Nephron (organoid): ENCODE results near the gene DEAF1.

Source experiments
- H3K27ac Mint-ChIP-seq, 3 experiments: 2 replicates each; pipeline ENCODE4 v1.8.0; 2020; ENCODE audit warnings: mixed read lengths in 3 of 3, mild to moderate bottlenecking in 2 of 3, moderate library complexity in 1 of 3
- H3K27me3 Mint-ChIP-seq: 2 replicates; pipeline ENCODE4 v1.8.0; 2021; ENCODE audit warnings: low read depth, mild to moderate bottlenecking, moderate library complexity, mixed read lengths
- H3K36me3 Mint-ChIP-seq: 2 replicates; pipeline ENCODE4 v1.8.0; 2020; ENCODE audit warnings: low read depth, mixed read lengths
- H3K4me1 Mint-ChIP-seq: 2 replicates; pipeline ENCODE4 v1.8.0; 2020; ENCODE audit warnings: mixed read lengths
- H3K4me3 Mint-ChIP-seq, 3 experiments: 2 replicates each; pipeline ENCODE4 v1.8.0; 2020; ENCODE audit warnings: mild to moderate bottlenecking in 3 of 3, mixed read lengths in 3 of 3, moderate library complexity in 2 of 3
- H3K9me3 Mint-ChIP-seq: 2 replicates; pipeline ENCODE4 v1.8.0; 2020; ENCODE audit warnings: mixed read lengths
- TF ChIP-seq, protein P1 (sequence below), 3 experiments: fragments of 200-600 bp; sonication (generic); IDR thresholded peaks; one replicate each; pipeline ENCODE4 v1.5.0; 2021; ENCODE audit warnings: antibody characterized with exemption in 3 of 3; ENCODE audit not compliant: unreplicated experiment in 3 of 3

Gene DEAF1

DNA sequence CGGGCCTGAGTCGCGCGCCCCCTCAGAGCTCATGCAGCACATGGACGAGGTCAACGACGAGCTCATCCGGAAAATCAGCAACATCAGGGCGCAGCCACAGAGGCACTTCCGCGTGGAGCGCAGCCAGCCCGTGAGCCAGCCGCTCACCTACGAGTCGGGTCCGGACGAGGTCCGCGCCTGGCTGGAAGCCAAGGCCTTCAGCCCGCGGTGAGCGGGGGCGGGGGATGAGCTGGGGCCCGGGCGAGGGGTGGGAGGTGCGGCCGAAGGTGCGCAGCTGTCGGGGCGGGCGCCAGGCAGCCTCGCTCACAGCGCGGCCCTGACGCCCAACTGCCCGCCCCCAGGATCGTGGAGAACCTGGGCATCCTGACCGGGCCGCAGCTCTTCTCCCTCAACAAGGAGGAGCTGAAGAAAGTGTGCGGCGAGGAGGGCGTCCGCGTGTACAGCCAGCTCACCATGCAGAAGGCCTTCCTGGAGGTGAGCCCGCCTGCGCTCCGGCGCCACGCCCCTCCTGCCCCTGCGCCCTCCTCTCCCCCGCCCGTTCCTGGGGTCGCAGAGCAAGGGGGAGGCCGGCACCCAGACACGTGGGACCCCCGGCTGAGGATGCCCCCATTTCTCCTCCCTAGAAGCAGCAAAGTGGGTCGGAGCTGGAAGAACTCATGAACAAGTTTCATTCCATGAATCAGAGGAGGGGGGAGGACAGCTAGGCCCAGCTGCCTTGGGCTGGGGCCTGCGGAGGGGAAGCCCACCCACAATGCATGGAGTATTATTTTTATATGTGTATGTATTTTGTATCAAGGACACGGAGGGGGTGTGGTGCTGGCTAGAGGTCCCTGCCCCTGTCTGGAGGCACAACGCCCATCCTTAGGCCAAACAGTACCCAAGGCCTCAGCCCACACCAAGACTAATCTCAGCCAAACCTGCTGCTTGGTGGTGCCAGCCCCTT is 31.5 kb upstream of the DEAF1 start:
- Mint-ChIP-seq H3K36me3 (peaks cover 6% of the 10 kb centered on the region), H3K27ac (peak overlapping the region in 2 of 3 experiments; percentile 50 to 55), H3K4me1 (peaks cover 4% of the 10 kb centered on the region), H3K4me3 (peak overlapping the region; percentile 53 to 54 (median 54)), H3K27me3 (peaks cover 35% of the 10 kb centered on the region), H3K9me3 (no peaks in the 10 kb centered on the region)
- TF ChIP-seq, protein P1, sequence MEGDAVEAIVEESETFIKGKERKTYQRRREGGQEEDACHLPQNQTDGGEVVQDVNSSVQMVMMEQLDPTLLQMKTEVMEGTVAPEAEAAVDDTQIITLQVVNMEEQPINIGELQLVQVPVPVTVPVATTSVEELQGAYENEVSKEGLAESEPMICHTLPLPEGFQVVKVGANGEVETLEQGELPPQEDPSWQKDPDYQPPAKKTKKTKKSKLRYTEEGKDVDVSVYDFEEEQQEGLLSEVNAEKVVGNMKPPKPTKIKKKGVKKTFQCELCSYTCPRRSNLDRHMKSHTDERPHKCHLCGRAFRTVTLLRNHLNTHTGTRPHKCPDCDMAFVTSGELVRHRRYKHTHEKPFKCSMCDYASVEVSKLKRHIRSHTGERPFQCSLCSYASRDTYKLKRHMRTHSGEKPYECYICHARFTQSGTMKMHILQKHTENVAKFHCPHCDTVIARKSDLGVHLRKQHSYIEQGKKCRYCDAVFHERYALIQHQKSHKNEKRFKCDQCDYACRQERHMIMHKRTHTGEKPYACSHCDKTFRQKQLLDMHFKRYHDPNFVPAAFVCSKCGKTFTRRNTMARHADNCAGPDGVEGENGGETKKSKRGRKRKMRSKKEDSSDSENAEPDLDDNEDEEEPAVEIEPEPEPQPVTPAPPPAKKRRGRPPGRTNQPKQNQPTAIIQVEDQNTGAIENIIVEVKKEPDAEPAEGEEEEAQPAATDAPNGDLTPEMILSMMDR (IDR thresholded peaks at IDR 0.05; ENCODE audit: unreplicated experiment in 3 of 3) = no peak

DNA sequence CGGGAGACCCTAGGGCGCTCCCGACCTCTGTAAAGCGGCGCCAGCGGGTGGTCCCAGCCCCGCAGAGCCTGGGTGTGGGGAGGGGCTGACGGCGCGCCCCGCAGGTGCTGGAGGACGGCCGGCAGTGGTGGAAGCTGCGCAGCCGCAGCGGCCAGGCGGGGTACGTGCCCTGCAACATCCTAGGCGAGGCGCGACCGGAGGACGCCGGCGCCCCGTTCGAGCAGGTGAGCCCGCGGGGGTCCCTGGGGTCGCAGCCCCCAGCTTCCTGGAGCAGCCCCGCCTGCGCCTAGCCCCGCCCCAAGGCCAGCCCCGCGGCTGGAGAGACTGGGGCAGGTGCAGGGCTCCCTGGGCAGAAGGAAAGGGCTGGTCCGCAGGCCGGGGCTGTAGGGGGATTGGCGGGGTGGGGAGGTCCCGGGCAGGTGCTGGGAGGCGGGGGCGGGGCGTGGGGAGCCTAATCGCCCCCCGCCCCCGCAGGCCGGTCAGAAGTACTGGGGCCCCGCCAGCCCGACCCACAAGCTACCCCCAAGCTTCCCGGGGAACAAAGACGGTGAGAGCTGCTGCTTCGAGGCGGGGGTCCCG is 30.7 kb upstream of the DEAF1 start:
- Mint-ChIP-seq H3K36me3 (peaks cover 6% of the 10 kb centered on the region), H3K27me3 (peaks cover 38% of the 10 kb centered on the region), H3K27ac (no peak overlapping the region), H3K4me3 (no peak overlapping the region), H3K9me3 (no peaks in the 10 kb centered on the region), H3K4me1 (peaks cover 4% of the 10 kb centered on the region)
- TF ChIP-seq, protein P1 (IDR thresholded peaks at IDR 0.05; ENCODE audit: unreplicated experiment in 3 of 3) = no peak

DNA sequence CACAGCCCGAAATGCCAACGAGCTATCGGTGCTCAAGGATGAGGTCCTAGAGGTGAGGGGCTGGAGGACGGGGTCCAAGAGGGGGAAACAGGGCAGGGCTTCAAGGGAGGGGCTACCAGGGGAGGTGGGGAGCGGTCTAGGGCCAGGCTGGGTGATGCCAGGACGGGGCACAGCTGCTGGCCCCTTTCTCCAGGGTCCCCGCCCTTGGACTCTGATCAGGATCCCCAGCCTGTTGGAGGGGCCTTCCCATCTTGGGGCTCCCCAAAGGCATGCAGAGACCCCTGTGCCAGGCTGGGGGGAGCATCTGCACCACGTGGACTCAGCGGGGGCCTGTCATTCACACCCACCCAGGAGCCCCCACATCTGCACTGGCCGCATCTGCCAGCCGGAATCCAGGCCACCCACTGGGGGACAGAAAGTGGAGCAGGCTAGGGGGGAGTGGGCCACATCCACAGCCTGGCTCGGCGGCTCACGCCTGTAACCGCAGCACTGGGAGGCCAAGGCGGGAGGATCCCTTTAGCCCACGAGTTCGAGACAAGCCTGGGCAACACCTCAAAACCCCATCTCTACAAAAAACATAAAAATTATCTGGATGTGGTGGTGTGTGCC is 29.9 kb upstream of the DEAF1 start:
- peaks cover 45% of the 10 kb centered on the region for H3K27me3 Mint-ChIP-seq
- peaks cover 4% of the 10 kb centered on the region for H3K4me1 Mint-ChIP-seq
- peak overlapping the region; percentile 20 to 70 (median 61) for H3K4me3 Mint-ChIP-seq
- TF ChIP-seq, protein P1 (IDR thresholded peaks at IDR 0.05; ENCODE audit: unreplicated experiment in 3 of 3) = no peak
- no peak overlapping the region for H3K27ac Mint-ChIP-seq
- H3K36me3 Mint-ChIP-seq = peaks cover 6% of the 10 kb centered on the region
- H3K9me3 Mint-ChIP-seq = no peaks in the 10 kb centered on the region

DNA sequence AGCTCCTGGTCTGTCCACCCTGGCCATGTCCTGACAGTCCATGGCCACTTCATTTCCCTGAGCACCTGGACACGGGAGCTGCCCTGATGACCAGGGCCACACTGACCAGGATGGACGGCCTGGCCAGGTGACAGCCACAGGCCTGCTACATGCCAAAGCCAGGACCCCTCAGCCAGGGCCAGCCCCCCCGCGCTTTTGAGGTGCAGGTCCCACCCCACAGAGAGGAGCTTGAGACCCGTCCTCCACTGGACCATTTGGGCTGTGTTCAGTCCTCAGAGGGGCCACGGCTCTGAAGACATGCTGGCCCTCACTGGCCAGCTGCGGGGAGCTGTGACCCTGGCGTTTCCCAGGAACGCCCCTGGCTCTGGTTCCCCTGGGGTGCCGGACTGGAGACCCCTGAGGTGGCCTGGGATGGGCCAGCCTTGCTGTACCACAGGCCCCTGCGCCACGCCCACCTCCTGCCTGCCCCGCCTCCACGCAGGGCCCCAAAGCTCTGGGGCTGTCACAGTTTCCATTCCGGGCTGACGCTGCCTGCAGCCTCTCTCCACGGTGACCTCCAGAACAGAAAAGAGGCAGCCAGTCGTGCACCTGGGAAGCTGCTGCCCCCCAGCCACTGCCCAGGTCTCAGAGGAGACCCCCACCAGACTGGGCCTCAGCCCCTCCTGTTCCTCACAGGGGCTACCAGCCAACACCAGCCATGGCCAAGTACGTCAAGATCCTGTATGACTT is 29.2 kb upstream of the DEAF1 start:
- peaks cover 6% of the 10 kb centered on the region for H3K36me3 Mint-ChIP-seq
- peaks cover 48% of the 10 kb centered on the region for H3K27me3 Mint-ChIP-seq
- H3K9me3 Mint-ChIP-seq = no peaks in the 10 kb centered on the region
- TF ChIP-seq, protein P1 (IDR thresholded peaks at IDR 0.05; ENCODE audit: unreplicated experiment in 3 of 3) = no peak
- H3K4me1 Mint-ChIP-seq = peaks cover 8% of the 10 kb centered on the region
- H3K27ac Mint-ChIP-seq = no peak overlapping the region
- H3K4me3 Mint-ChIP-seq = peak overlapping the region in 2 of 3 experiments; percentile 20 to 61

DNA sequence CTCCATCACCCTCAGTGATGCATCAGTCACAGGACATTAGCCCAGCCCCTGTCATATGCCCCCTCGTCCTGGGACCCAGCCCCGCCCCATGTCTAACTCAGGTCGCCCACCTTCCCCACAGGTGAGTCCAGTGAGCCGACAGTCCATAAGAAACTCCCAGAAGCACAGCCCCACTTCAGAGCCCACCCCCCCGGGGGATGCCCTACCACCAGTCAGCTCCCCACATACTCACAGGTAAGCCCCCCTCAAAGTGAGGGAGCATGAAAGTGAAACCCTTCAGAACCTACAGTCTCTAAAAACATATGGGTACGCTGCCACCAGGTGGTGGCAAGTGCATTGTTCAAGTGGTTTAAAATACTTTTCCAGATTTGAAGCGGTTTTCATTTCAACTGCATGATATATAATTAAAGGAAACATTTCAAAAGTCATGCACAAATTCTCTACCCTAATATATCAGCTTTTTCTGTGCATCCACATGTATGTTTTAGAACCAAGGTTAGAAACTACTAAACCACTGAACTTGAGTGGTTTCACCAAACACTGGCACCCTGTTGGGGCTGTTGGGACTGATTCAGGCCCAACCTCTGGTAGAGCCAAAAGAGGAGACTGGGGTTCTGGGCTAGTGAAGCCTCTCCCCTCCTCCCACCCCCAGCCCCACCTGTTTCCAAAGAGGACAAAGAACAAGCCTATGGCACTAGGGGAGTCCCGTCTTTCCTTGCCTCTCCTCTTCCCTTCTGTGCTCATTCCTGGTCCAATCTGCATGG is 28.3 kb upstream of the DEAF1 start:
- Mint-ChIP-seq H3K4me3 (peak overlapping the region; percentile 23 to 26 (median 25)), H3K36me3 (peaks cover 6% of the 10 kb centered on the region), H3K4me1 (peaks cover 9% of the 10 kb centered on the region), H3K27me3 (peaks cover 55% of the 10 kb centered on the region), H3K9me3 (no peaks in the 10 kb centered on the region), H3K27ac (peak overlapping the region in 1 of 3 experiments; percentile 31)
- TF ChIP-seq, protein P1 (IDR thresholded peaks at IDR 0.05; ENCODE audit: unreplicated experiment in 3 of 3) = peak; percentile 27 to 45 (median 40)
